Fibroblast of skin of scalp (primary cell): ENCODE results near the gene CUX1.

Source experiments
- DNase-seq: peaks from one replicate; pipeline ENCODE4 v3.0.0-alpha.2; 2013

The CUX1 gene

GRCh38 chr7:102280521-102280920 lies 463.1 kb downstream of the CUX1 start:
- no peak for DNase-seq

GRCh38 chr7:102281785-102282184 lies 464.4 kb downstream of the CUX1 start:
- DNase-seq: no peak

GRCh38 chr7:102282465-102283362 lies 465.3 kb downstream of the CUX1 start:
- no peak for DNase-seq

GRCh38 chr7:102283477-102284189 lies 466.2 kb downstream of the CUX1 start:
- DNase-seq: no peak

- no peak for DNase-seq
Observed at GRCh38 chr7:102284399-102284798, 467.0 kb downstream of the CUX1 start.

GRCh38 chr7:102284891-102285539 lies 467.6 kb downstream of the CUX1 start:
- DNase-seq: no peak

GRCh38 chr7:102285540-102286236 lies 468.3 kb downstream of the CUX1 start:
- no peak for DNase-seq

- peak; percentile 63 for DNase-seq
Observed at GRCh38 chr7:102286237-102287110, 469.0 kb downstream of the CUX1 start, which contains the start of gene SH2B2. TSS of gene SH2B2 (plus strand) at chr7:102286868. CDS start at chr7:102300551, 13,683 bp downstream.

- no peak for DNase-seq
Observed at GRCh38 chr7:102287111-102287980, 469.9 kb downstream of the CUX1 start.

- no peak for DNase-seq
Observed at GRCh38 chr7:102287981-102288278, 470.5 kb downstream of the CUX1 start.

GRCh38 chr7:102288285-102288930 lies 471.0 kb downstream of the CUX1 start:
- DNase-seq: no peak

GRCh38 chr7:102289057-102289456 lies 471.6 kb downstream of the CUX1 start:
- DNase-seq: no peak

- DNase-seq: no peak
Observed at GRCh38 chr7:102291056-102291915, 473.9 kb downstream of the CUX1 start.

GRCh38 chr7:102291916-102292267 lies 474.5 kb downstream of the CUX1 start:
- DNase-seq: no peak

- DNase-seq: no peak
Observed at GRCh38 chr7:102292813-102293798, 475.7 kb downstream of the CUX1 start.

GRCh38 chr7:102294589-102294988 lies 477.2 kb downstream of the CUX1 start:
- no peak for DNase-seq

- DNase-seq: no peak
Observed at GRCh38 chr7:102295346-102296178, 478.1 kb downstream of the CUX1 start.
